Stimulated activated CD8-positive, alpha-beta memory T cell treated with anti-CD3 and anti-CD28 coated beads, Interleukin-4, amount 100 ng/mL, for 4 hours (primary cell): Measurements from ENCODE around the gene GSTP1.
A peak's percentile ranks its signal among the peaks of the same experiment; 100 is the strongest.
"Not testable (repeated sequence)": the region's sequence is repeated elsewhere in the genome, so short reads cannot be mapped to it uniquely, and the experiment has no call there.

ENCODE experiments used
- DNase-seq, 2 donors: peaks; one replicate each; pipeline ENCODE4 v3.0.0-alpha.2; 2020; ENCODE audit warnings: low read depth in 2 of 2, low spot score in 1 of 2

The GSTP1 gene

DNA sequence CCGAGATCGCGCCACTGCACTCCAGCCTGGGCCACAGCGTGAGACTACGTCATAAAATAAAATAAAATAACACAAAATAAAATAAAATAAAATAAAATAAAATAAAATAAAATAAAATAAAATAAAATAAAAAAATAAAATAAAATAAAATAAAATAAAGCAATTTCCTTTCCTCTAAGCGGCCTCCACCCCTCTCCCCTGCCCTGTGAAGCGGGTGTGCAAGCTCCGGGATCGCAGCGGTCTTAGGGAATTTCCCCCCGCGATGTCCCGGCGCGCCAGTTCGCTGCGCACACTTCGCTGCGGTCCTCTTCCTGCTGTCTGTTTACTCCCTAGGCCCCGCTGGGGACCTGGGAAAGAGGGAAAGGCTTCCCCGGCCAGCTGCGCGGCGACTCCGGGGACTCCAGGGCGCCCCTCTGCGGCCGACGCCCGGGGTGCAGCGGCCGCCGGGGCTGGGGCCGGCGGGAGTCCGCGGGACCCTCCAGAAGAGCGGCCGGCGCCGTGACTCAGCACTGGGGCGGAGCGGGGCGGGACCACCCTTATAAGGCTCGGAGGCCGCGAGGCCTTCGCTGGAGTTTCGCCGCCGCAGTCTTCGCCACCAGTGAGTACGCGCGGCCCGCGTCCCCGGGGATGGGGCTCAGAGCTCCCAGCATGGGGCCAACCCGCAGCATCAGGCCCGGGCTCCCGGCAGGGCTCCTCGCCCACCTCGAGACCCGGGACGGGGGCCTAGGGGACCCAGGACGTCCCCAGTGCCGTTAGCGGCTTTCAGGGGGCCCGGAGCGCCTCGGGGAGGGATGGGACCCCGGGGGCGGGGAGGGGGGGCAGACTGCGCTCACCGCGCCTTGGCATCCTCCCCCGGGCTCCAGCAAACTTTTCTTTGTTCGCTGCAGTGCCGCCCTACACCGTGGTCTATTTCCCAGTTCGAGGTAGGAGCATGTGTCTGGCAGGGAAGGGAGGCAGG, at the start of gene GSTP1:
TSS of gene GSTP1 (plus strand) at position 566 of the 958 bp plus-strand sequence. CDS start at position 598, 32 bp downstream.
- peak; percentile 51 to 69 for DNase-seq

DNA sequence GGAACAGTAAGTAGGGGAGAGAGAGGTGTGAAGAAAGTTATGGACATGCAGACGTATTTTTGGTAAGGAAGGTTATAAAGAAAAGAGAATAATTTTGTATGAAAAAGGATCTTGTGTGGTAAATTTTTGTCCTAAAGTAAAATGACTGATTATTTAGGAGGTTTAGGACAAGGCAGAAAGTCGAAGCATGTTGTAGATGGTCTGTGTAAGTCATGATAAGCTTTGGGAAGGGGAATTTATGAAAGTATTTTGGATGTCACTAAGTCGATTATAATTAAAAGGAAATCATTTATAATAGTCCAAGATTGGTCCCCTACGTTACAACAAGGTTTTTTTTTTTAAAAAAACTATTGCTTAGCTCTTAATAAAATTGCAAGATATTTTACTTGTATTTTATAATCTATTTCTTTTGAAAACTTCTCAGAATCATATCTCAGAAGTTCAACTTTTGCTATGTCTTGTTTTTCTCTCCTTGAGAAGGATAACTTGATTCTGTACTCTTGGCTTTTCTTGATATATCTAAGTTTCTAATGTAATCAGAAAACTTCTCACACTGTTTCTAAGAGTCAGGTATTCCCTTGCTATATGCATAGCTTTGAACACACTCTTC, 49.4 kb upstream of the GSTP1 start:
- DNase-seq, result no peak

- DNase-seq, result no peak
Measured at GRCh38 chr11:67535561-67535960, 48.1 kb upstream of the GSTP1 start.

DNA sequence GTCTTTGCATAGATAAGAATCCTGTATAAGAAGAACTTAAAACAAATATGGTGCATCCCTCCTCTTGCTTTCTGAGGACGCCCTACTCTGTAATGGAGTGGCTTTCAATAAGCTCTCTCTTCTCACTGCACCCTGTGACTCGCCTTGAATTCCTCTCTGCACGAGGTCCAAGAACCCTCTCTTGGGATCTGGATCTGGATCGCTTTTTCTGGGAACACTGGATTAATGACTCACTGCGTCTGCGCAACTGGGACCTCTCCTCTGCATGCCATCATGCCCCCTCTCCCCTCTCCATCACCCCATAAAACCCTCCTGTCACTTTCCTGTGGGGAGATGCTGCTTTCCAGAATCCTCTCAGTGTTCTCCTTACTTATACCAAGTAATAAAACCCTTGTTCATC, 45.3 kb upstream of the GSTP1 start:
- DNase-seq, result no peak

GRCh38 chr11:67538823-67539505, 44.6 kb upstream of the GSTP1 start:
- no peak for DNase-seq

DNA sequence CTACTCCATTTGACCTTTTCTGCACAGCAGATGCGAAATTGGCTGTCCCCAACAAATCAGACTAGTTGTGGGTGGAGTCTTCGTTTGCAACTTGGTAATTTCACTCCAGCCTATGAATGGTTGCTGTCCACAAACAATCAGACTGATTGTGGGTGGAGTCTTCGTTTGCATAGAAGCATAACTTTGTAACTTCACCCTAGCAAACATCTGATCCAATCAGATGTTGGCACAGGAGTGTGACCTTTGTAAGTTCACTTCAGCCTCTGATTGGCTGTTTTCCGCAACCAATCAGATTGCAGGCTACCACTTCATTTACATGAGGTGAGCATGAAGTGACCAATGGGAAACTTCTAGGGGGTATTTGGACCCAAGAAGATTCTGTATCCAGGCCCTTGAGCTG, 44.1 kb upstream of the GSTP1 start:
- no peak for DNase-seq

DNA sequence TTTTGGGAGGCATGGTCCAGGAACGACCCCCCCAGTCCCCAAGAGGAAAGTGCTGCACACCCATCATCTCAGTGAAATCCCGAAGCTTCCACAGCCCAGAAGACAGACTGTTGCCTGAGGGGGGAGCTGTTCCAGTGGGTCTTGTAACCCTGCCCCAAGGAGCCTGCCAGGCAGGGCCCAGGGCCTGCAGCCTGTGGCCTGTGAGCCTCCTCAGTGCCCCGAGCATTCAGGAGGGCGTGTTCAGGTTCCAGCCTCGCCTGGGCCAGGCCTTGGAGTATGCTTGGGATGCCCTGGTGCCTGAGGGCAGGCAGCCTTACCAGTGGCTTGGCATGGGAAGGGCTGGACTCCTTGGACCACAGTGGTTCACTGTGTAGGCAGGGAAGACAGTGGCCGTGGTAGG, 42.4 kb upstream of the GSTP1 start:
- no peak for DNase-seq

- no peak for DNase-seq
Measured at GRCh38 chr11:67542169-67542568, 41.4 kb upstream of the GSTP1 start.

DNA sequence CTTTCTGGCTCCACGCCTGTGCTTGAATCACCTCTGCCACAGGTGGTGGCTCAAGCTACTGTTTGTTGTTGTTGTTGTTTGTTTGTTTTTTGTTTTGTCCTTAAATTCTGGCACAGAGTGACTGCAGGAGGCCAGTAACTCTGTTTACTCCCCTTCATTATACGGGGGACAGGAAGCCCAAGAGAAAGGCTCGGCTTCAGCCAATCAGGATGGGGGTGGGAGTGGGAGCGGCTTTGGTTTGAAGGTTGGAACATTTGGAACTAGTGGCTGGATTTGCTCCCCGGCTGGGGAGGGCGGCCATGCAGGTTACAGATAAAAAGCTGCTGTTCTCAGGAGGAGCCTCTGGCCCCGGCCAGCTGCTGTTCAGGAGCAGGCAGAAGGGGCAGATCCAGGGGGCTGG, 40.6 kb upstream of the GSTP1 start:
- DNase-seq, result no peak

DNA sequence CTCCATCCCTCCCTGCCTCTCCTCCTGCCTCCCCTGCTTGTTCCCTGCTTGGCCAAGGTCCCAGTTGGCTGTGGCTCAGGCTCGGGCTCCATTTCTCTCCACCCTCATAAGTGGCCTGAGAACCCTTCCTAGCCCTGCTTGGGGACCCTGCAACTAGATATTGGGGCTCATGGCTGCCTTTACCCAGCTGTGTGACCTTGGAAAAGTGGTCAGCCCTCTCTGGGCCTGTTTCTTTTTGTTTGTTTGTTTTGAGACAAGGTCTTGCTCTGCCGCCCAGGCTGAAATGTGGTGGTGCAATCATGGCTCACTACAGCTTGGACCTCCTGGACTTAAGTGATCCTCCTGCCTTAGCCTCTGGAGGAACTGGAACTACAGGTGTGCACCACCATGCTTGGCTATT, 40.0 kb upstream of the GSTP1 start:
- DNase-seq, result no peak

GRCh38 chr11:67544616-67545242, 38.9 kb upstream of the GSTP1 start:
- no peak for DNase-seq

DNA sequence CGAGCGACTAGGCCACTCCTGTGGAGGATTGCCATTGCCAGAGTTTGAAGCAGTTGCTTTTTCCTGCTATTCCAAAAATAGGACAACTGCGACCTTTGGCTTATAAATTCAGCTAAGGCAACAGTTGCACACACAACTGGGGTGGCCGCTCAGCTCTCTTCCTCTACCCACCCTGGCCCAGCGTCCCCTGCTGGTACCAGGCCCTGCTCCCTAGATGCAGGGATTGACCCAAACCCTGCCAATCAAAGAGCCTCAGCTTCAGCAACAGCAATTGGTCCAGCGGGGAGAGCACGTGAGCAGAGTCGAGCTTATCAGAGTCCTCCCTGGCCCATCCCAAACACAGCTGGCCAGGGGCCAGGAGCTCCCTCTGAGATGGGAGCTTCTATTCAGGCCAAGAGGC, 38.3 kb upstream of the GSTP1 start:
- DNase-seq, result no peak

DNA sequence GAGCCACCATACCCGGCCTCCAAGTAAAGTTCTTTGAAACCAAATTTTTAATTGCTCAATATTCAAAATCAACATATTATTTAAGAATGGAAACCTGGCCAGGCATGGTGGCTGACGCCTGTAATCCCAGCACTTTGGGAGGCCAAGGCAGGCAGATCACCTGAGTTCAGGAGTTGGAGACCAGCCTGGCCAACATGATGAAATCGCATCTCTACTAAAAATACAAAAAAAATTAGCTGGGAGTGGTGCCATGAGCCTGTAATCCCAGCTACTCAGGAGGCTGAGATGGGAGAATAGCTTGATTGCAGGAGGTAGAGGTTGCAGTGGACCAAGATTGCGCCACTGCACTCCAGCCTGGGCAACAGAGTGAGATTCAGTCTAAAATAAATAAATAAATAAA, 35.5 kb upstream of the GSTP1 start:
- not testable (repeated sequence) for DNase-seq

DNA sequence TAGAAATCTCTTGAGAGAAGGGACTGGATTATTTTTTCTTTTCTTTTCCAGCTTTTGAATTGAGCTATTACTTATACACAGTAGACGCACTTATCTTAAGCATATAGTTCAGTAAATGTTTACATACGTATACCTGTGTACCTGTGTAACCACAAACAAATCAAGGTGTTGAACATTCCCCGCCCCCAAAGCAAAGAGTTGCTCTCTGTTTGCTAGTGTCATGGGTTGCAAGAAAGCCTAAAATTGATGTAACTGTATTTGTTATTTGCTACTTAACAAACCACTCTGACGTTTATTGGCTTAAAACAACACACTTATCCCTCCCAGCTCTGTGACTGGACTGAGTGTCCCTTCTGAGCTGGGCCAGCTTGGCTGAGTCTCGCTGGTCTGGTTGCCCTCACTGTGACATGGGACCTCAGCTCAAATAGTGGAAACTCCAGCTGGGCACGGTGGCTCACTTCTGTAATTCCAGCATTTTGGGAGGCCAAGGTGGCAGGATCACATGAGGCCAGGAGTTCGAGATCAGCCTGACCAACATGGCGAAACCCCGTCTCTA, 35.0 kb upstream of the GSTP1 start:
- no peak for DNase-seq

DNA sequence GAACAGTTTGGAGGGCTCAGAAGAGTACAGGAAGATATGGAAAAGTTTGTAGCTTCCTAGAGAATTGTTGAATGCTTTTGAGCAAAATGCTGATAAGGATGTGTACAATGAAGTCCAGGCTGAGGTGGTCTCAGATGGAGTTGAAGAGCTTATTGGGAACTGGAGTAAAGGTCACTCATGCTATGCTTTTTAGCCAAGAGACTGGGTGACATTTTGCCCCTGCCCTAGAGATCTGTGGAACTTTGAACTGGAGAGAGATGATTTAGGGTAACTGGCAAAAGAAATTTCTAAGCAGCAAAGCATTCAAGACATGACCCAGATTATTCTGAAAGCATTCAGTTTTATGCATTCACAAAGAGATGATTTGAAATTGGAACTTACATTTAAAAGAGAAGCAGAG, 32.5 kb upstream of the GSTP1 start:
- DNase-seq, result no peak

DNA sequence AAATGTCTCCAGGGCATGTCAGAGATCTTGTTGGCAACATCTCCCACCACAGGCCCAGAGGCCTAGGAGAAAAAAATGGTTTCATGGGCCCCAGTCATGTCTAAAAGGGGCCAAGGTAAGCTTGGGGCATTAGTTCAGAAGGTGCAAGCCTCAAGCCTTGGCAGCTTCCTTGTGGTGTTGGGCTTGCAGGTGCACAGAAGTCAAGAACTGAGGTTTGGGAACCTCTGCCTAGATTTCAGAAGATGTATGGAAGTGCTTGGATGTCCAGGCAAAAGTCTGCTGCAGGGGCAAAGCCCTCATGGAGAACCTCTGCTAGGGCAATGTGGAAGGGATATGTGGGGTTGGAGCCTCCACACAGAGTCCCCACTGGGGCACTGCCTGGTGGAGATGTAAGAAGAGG, 31.9 kb upstream of the GSTP1 start:
- not testable (repeated sequence) for DNase-seq

- DNase-seq, result no peak
Measured at GRCh38 chr11:67556244-67556643, 27.4 kb upstream of the GSTP1 start.

GRCh38 chr11:67558084-67558772, 25.4 kb upstream of the GSTP1 start:
- DNase-seq, result no peak

DNA sequence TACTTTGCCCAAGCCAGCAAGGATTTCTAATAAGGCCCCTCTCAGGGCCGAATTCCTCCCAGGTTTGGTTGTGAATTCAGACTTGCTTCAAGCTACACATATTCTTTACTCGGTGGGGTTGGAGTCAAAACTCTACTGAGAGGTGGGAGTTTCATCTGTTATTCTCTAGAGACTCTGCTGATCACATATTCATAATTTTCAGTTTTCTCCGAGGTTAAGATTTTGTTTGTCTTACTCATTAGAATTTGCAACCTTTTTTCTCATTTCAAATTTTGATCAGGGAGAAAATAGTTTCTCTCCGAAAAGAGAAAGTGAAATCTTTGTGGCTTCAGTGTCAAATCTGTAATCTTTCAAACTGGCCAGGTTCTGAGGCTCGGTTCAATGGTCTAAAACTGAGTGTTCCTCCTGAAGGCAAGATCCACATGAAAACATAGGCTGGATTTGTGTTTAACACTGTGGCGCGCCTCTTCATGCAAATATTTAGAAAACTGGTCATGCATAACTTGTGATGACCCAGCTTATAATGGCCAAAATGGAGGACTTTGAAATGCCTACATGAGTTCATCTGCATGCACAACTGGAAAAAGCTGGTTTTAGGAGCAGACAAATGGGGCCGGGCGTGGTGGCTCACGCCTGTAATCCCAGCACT, 21.5 kb upstream of the GSTP1 start:
- DNase-seq, result no peak
